H1 (cell line): ENCODE results near the gene CD1D. TPM values are rescaled to one million over a fixed set of nuclear protein-coding genes. Genes with fewer than 3 reads are reported as not detected.

ENCODE experiments used
- CTCF ChIA-PET: fragments of 300-600 bp; sonication (Branson Sonifier 250); formaldehyde crosslinking; loops from one replicate; lab custom pipeline; 2021; ENCODE audit not compliant: partially characterized antibody; lab: Charles Lee
- POLR2A ChIA-PET: fragments of 300-600 bp; sonication (Branson Sonifier 250); formaldehyde crosslinking; loops from one replicate; lab custom pipeline; 2021; ENCODE audit warnings: inconsistent platforms; ENCODE audit not compliant: partially characterized antibody; lab: Charles Lee
- DNase-seq, 2 experiments: peaks; one replicate each; pipeline versions ENCODE4 v3.0.0 to v3.0.0-alpha.2; 2010 to 2022; ENCODE audit warnings: low spot score in 2 of 2, low read depth in 1 of 2, mixed read lengths in 1 of 2
- FAIRE-seq: peaks from 2 replicates; lab custom pipeline; 2011; peaks lifted over from hg19 to GRCh38; lab: Jason Lieb, UNC
- H2AFZ ChIP-seq: 2 replicates; pipeline ENCODE4 v1.8.1; 2012; ENCODE audit warnings: low read length, inconsistent platforms
- H2AK5ac ChIP-seq: 2 replicates; pipeline ENCODE4 v1.6.1; 2013; ENCODE audit warnings: low read depth, low read length
- H2BK120ac ChIP-seq: replicated peaks from 2 replicates; pipeline ENCODE3; 2013; ENCODE audit warnings: low read depth, low read length, inconsistent platforms
- H2BK12ac ChIP-seq: 2 replicates; pipeline ENCODE4 v1.6.1; 2013; ENCODE audit warnings: low read depth, low read length
- H2BK15ac ChIP-seq: 2 replicates; pipeline ENCODE4 v1.6.1; 2013; ENCODE audit warnings: low read length
- H2BK20ac ChIP-seq: 2 replicates; pipeline ENCODE4 v1.6.1; 2013; ENCODE audit warnings: low read length
- H2BK5ac ChIP-seq: 2 replicates; pipeline ENCODE4 v1.6.1; 2013; ENCODE audit warnings: low read depth, low read length
- H3K14ac ChIP-seq: 2 replicates; pipeline ENCODE4 v1.6.1; 2013; ENCODE audit warnings: inconsistent platforms; ENCODE audit not compliant: insufficient read length
- H3K18ac ChIP-seq: 2 replicates; pipeline ENCODE4 v1.6.1; 2013; ENCODE audit warnings: low read length; ENCODE audit errors: extremely low read depth
- H3K23ac ChIP-seq: 2 replicates; pipeline ENCODE4 v1.6.1; 2013; ENCODE audit warnings: inconsistent platforms; ENCODE audit not compliant: insufficient read length
- H3K23me2 ChIP-seq: 2 replicates; pipeline ENCODE4 v1.6.1; 2013; ENCODE audit warnings: low read depth, low read length
- H3K27ac ChIP-seq: 2 replicates; pipeline ENCODE4 v1.6.1; 2011; ENCODE audit warnings: low read depth, low read length, inconsistent platforms
- H3K27me3 ChIP-seq, 4 experiments: replicated peaks in 1 of 4; 1 replicate in 1 of 4; 2 replicates in 3 of 4; pipeline versions ENCODE4 v1.6.1 to v1.8.1; 2011 to 2013; ENCODE audit warnings: low read length in 3 of 4, mild to moderate bottlenecking in 3 of 4, inconsistent platforms in 2 of 4, mixed read lengths in 2 of 4, moderate library complexity in 1 of 4; ENCODE audit not compliant: control insufficient read depth in 3 of 4, insufficient read depth in 3 of 4; ENCODE audit errors: extremely low read depth in 1 of 4
- H3K36me3 ChIP-seq, 4 experiments: 2 replicates each; pipeline versions ENCODE4 v1.6.1 to v1.8.1; 2011 to 2013; ENCODE audit warnings: mild to moderate bottlenecking in 4 of 4, low read length in 3 of 4, moderate library complexity in 2 of 4, control low read depth in 1 of 4, inconsistent platforms in 1 of 4; ENCODE audit not compliant: insufficient read depth in 4 of 4, control insufficient read depth in 2 of 4
- H3K4ac ChIP-seq: replicated peaks from 2 replicates; pipeline ENCODE3; 2013; ENCODE audit warnings: low read length, low read depth, mixed read lengths, inconsistent platforms; ENCODE audit not compliant: insufficient read length
- H3K4me1 ChIP-seq, 4 experiments: replicated peaks in 1 of 4; 1 replicate in 1 of 4; 2 replicates in 3 of 4; pipeline versions ENCODE4 v1.6.1 to v1.8.1; 2011 to 2013; ENCODE audit warnings: low read length in 3 of 4, inconsistent platforms in 2 of 4, mixed read lengths in 1 of 4; ENCODE audit not compliant: insufficient read depth in 4 of 4, control insufficient read depth in 3 of 4
- H3K4me2 ChIP-seq, 2 experiments: 2 replicates each; pipeline versions ENCODE4 v1.6.1 to v1.8.1; 2011 to 2013; ENCODE audit warnings: low read depth in 2 of 2, low read length in 2 of 2, control low read depth in 1 of 2, inconsistent platforms in 1 of 2, mild to moderate bottlenecking in 1 of 2; ENCODE audit not compliant: insufficient read depth in 1 of 2
- H3K4me3 ChIP-seq, 4 experiments: fragments of 200-600, 300-600 bp in 1 of 4; sonication (generic), shearing (Covaris generic), sonication (Bioruptor Twin) in 1 of 4; 2 replicates each; pipeline versions ENCODE4 v1.5.1 to v1.8.1; 2011 to 2016; ENCODE audit warnings: low read length in 4 of 4, low read depth in 3 of 4, control low read depth in 2 of 4, inconsistent platforms in 2 of 4, mild to moderate bottlenecking in 2 of 4, mixed read lengths in 1 of 4, moderate library complexity in 1 of 4; ENCODE audit not compliant: insufficient read depth in 2 of 4; ENCODE audit errors: extremely low read depth in 1 of 4
- H3K56ac ChIP-seq: replicated peaks from 2 replicates; pipeline ENCODE3; 2013; ENCODE audit warnings: low read depth, mild to moderate bottlenecking, mixed read lengths, low read length, inconsistent platforms; ENCODE audit not compliant: insufficient read length
- H3K79me1 ChIP-seq: 2 replicates; pipeline ENCODE4 v1.6.1; 2013; ENCODE audit warnings: low read depth, low read length, control low read depth
- H3K79me2 ChIP-seq, 2 experiments: 2 replicates each; pipeline versions ENCODE4 v1.6.1 to v1.8.1; 2012 to 2013; ENCODE audit warnings: low read length in 2 of 2, mild to moderate bottlenecking in 2 of 2, inconsistent platforms in 1 of 2; ENCODE audit not compliant: insufficient read depth in 2 of 2, control insufficient read depth in 1 of 2
- H3K9ac ChIP-seq, 4 experiments: replicated peaks in 1 of 4; 1 replicate in 1 of 4; 2 replicates in 3 of 4; pipeline versions ENCODE4 v1.6.1 to v1.8.1; 2011 to 2013; ENCODE audit warnings: low read depth in 3 of 4, low read length in 3 of 4, control low read depth in 2 of 4, mild to moderate bottlenecking in 2 of 4, moderate library complexity in 2 of 4, inconsistent platforms in 1 of 4; ENCODE audit errors: extremely low read depth in 1 of 4
- H3K9me3 ChIP-seq, 2 experiments: 2 replicates each; pipeline versions ENCODE4 v1.6.1 to v1.8.1; 2012 to 2013; ENCODE audit warnings: mild to moderate bottlenecking in 2 of 2, moderate library complexity in 2 of 2, control low read depth in 1 of 2, inconsistent platforms in 1 of 2, low read depth in 1 of 2, low read length in 1 of 2, mixed read lengths in 1 of 2; ENCODE audit not compliant: insufficient read depth in 2 of 2
- H4K20me1 ChIP-seq, 2 experiments: replicated peaks in 1 of 2; 2 replicates each; pipeline versions ENCODE3 to v1.8.1; 2011 to 2013; ENCODE audit warnings: inconsistent platforms in 2 of 2, low read length in 2 of 2, mild to moderate bottlenecking in 1 of 2; ENCODE audit not compliant: insufficient read depth in 2 of 2, control insufficient read depth in 1 of 2
- H4K5ac ChIP-seq: 2 replicates; pipeline ENCODE4 v1.6.1; 2013; ENCODE audit warnings: low read length, low read depth, mixed read lengths, inconsistent platforms; ENCODE audit not compliant: insufficient read length
- H4K8ac ChIP-seq: 2 replicates; pipeline ENCODE4 v1.8.0; 2013; ENCODE audit warnings: mild to moderate bottlenecking, moderate library complexity, low read length, inconsistent platforms; ENCODE audit not compliant: insufficient read depth; ENCODE audit errors: extremely low read depth
- H4K91ac ChIP-seq: replicated peaks from 2 replicates; pipeline ENCODE3; 2013; ENCODE audit warnings: low read length, mixed read lengths, inconsistent platforms; ENCODE audit not compliant: insufficient read length
- BCL11A ChIP-seq, 2 experiments: IDR thresholded peaks; one replicate each; pipeline ENCODE4 v1.6.1; 2011; ENCODE audit warnings: low read depth in 2 of 2, low read length in 2 of 2, mild to moderate bottlenecking in 2 of 2
- CBX8 ChIP-seq: fragments of 300-800, 300-1000 bp; sonication (generic); IDR thresholded peaks from 2 replicates; pipeline ENCODE4 v1.7.1; 2016; ENCODE audit warnings: low read depth, low read length, borderline replicate concordance
- CHD1 ChIP-seq: IDR thresholded peaks from 2 replicates; pipeline ENCODE4 v1.6.1; 2012; ENCODE audit warnings: low read depth, low read length, improper control_type of control experiment
- EZH2 ChIP-seq: fragments of 200-600 bp; sonication (generic); IDR thresholded peaks from 2 replicates; pipeline ENCODE4 v1.7.1; 2012; ENCODE audit warnings: low read depth, mild to moderate bottlenecking, moderate library complexity, low read length, inconsistent platforms; ENCODE audit not compliant: severe bottlenecking
- KDM1A ChIP-seq: fragments of 200-600, 300-600 bp; sonication (generic); IDR thresholded peaks from 2 replicates; pipeline ENCODE4 v1.7.1; 2016; ENCODE audit warnings: mild to moderate bottlenecking, low read length, borderline replicate concordance
- PHF8 ChIP-seq: fragments of 200-600 bp; sonication (generic); conservative IDR thresholded peaks from 2 replicates; pipeline ENCODE4 v1.7.1; 2012; ENCODE audit warnings: low read depth, mild to moderate bottlenecking, inconsistent platforms, low read length, moderate library complexity
- RAD21 ChIP-seq, 2 experiments: IDR thresholded peaks in 1 of 2; conservative IDR thresholded peaks in 1 of 2; 2 replicates each; pipeline ENCODE4 v1.6.1; 2011; ENCODE audit warnings: low read depth in 2 of 2, low read length in 2 of 2, improper control_type of control experiment in 1 of 2, inconsistent platforms in 1 of 2, mild to moderate bottlenecking in 1 of 2, moderate library complexity in 1 of 2
- SIRT6 ChIP-seq: IDR thresholded peaks from one replicate; pipeline ENCODE4 v1.7.1; 2012; ENCODE audit warnings: low read length, inconsistent platforms
- SIX5 ChIP-seq: IDR thresholded peaks from 2 replicates; pipeline ENCODE4 v1.6.1; 2011; ENCODE audit warnings: mild to moderate bottlenecking, low read depth, low read length
- TEAD4 ChIP-seq: IDR thresholded peaks from 2 replicates; pipeline ENCODE4 v1.6.1; 2012; ENCODE audit warnings: low read depth, low read length, inconsistent platforms, mixed read lengths
- WGBS, 2 experiments: shearing (Covaris generic) in 1 of 2; methylation state at CpG; one replicate each; pipeline versions ENCODE4 v1.1.6 to v1.1.7; 2013 to 2015; ENCODE audit warnings: low lambda C conversion rate in 2 of 2, mixed read lengths in 2 of 2, inconsistent platforms in 1 of 2, low coverage in 1 of 2, missing lambda C conversion rate in 1 of 2; ENCODE audit not compliant: insufficient replicate concordance in 2 of 2, insufficient coverage in 1 of 2, insufficient read length in 1 of 2; ENCODE audit errors: extremely low coverage in 1 of 2, missing lambda C conversion rate in 1 of 2; 5-methylcytosine and 5-hydroxymethylcytosine counted together
- polyA plus RNA-seq, 7 experiments: library from polyadenylated mRNA; depleted of rRNA in 3 of 7; stranded (reverse) in 5 of 7; unstranded in 2 of 7; fragments of >200 nt in 5 of 7; fragments of 200-250 nt in 2 of 7; gene quantifications; 1 replicate in 5 of 7; 2 replicates in 1 of 7; 4 replicates in 1 of 7; pipeline versions ENCODE4 v1.2.1 to v1.2.3, GENCODE V29; 2011 to 2013; ENCODE audit warnings: missing spikeins in 2 of 7, mixed read lengths in 2 of 7
- total RNA-seq: library from RNA; stranded (reverse); fragmentation: NEBNext Ultra II Directional; extraction: Animal tissue kit (Norgen Biotek cat#: 25700); gene quantifications from 2 replicates; pipeline ENCODE4 v1.2.1, GENCODE V29; 2021

The CD1D gene
- total and polyA plus RNA-seq, 2 of the 8 experiments (the other 6 are each of a cell fraction or from before 2014, with no cell fraction given): 1.1 to 1.6 TPM

GRCh38 chr1:158188611-158189010, 7.9 kb downstream of the CD1D start:
- no peaks in the 10 kb centered on the region for H3K79me2 ChIP-seq
- no peak overlapping the region for H2BK120ac ChIP-seq
- H3K23ac ChIP-seq: no peak overlapping the region
- no peak overlapping the region for H2AFZ ChIP-seq
- no peak overlapping the region for H3K9ac ChIP-seq
- peaks cover 4 to 11% (median 8%) of the 10 kb centered on the region in 4 experiments; a peak in 5 of 7 replicates for H3K27me3 ChIP-seq
- no peak overlapping the region for H4K5ac ChIP-seq
- no peak overlapping the region for H3K4me3 ChIP-seq
- H3K27ac ChIP-seq: no peak overlapping the region
- no peak overlapping the region for H3K56ac ChIP-seq
- H2BK12ac ChIP-seq: no peak overlapping the region
- H2BK20ac ChIP-seq: no peak overlapping the region
- H3K14ac ChIP-seq: no peak overlapping the region
- H3K18ac ChIP-seq: no peak overlapping the region
- DNase-seq (no peak), FAIRE-seq (no peak)
- ChIA-PET CTCF (interaction anchor here (2.3 kb wide), 1 partner anchor 15 kb away, joined by 9 read pairs; no protein-coding TSS in a partner anchor), POLR2A (no interaction called here)
- no peaks in the 10 kb centered on the region for H3K79me1 ChIP-seq
- H3K4ac ChIP-seq: no peak overlapping the region
- H4K20me1 ChIP-seq: no peaks in the 10 kb centered on the region
- H2BK15ac ChIP-seq: no peak overlapping the region
- TF ChIP-seq CBX8 (no peak), TEAD4 (no peak), BCL11A (IDR thresholded peaks at IDR 0.05; ENCODE audit: low read depth in 2 of 2, low read length in 2 of 2) (no peak), CHD1 (no peak), RAD21 (IDR thresholded peaks at IDR 0.05 in 1 of 2, conservative IDR thresholded peaks at IDR 0.05 in 1 of 2; ENCODE audit: low read depth in 2 of 2, low read length in 2 of 2) (no peak), EZH2 (no peak), KDM1A (no peak), SIX5 (no peak), SIRT6 (no peak), PHF8 (no peak)
- no peak overlapping the region for H3K4me2 ChIP-seq
- no peak overlapping the region for H4K8ac ChIP-seq
- 89% methylated on average over 4 of the region's 4 CpGs; no CpG with 5 or more reads in 1 of the 2 experiments for WGBS, 2 experiments
- no peaks in the 10 kb centered on the region for H3K9me3 ChIP-seq
- no peak overlapping the region for H2BK5ac ChIP-seq
- H4K91ac ChIP-seq: no peak overlapping the region
- no peaks in the 10 kb centered on the region for H3K23me2 ChIP-seq
- H3K36me3 ChIP-seq: no peaks in the 10 kb centered on the region
- no peak overlapping the region for H2AK5ac ChIP-seq
- H3K4me1 ChIP-seq: peaks cover 4 to 15% (median 6%) of the 10 kb centered on the region in 4 experiments; a peak in 5 of 7 replicates
